SK-N-SH (cell line): Measurements from ENCODE around the gene NRDC.

Experiments used
- CTCF ChIP-seq: fragments of 200-600 bp; sonication (generic); IDR thresholded peaks from 2 replicates; pipeline ENCODE4 v1.6.1; 2017; ENCODE audit warnings: antibody characterized with exemption, mild to moderate bottlenecking, moderate library complexity
- EZH2phosphoT487 ChIP-seq: fragments of 200-600 bp; sonication (generic); IDR thresholded peaks from 2 replicates; pipeline ENCODE4 v1.6.1; 2017; ENCODE audit warnings: low read depth, mixed run types, mild to moderate bottlenecking, antibody characterized with exemption, moderate library complexity, borderline replicate concordance
- IRF3 ChIP-seq: fragments of 150-350 bp; IDR thresholded peaks from 2 replicates; pipeline ENCODE4 v1.6.1; 2016; ENCODE audit warnings: mild to moderate bottlenecking, low read depth, low read length
- MAX ChIP-seq: IDR thresholded peaks from 2 replicates; pipeline ENCODE4 v1.4.0; 2012; ENCODE audit warnings: low read depth
- MXI1 ChIP-seq: IDR thresholded peaks from 2 replicates; pipeline ENCODE4 v1.6.1; 2012; ENCODE audit warnings: mild to moderate bottlenecking, low read depth, low read length, improper control_type of control experiment
- POLR2AphosphoS5 ChIP-seq: IDR thresholded peaks from 2 replicates; pipeline ENCODE4 v1.6.1; 2012; ENCODE audit warnings: low read depth, low read length
- RAD21 ChIP-seq: IDR thresholded peaks from 2 replicates; pipeline ENCODE4 v1.6.1; 2012; ENCODE audit warnings: mild to moderate bottlenecking, low read length
- SIN3A ChIP-seq: IDR thresholded peaks from 2 replicates; pipeline ENCODE4 v1.6.1; 2012; ENCODE audit warnings: low read depth, mild to moderate bottlenecking, low read length, moderate library complexity, borderline replicate concordance
- SMC3 ChIP-seq: IDR thresholded peaks from 2 replicates; pipeline ENCODE4 v1.6.1; 2012; ENCODE audit warnings: low read depth, low read length, improper control_type of control experiment
- TAF1 ChIP-seq: IDR thresholded peaks from 2 replicates; pipeline ENCODE4 v1.6.1; 2012; ENCODE audit warnings: low read depth, mild to moderate bottlenecking, low read length, moderate library complexity, borderline replicate concordance
- YY1 ChIP-seq: IDR thresholded peaks from 2 replicates; pipeline ENCODE4 v1.4.0; 2012; ENCODE audit warnings: low read depth, mild to moderate bottlenecking

GRCh38 chr1:51878616-51879336, at the start of gene NRDC:
- TF ChIP-seq IRF3 (peak; percentile 32; the same call in 1 of the 2 replicates), MXI1 (peak; percentile 53; the same call in 1 of the 2 replicates), CTCF (no peak), TAF1 (peak; percentile 99), POLR2AphosphoS5 (peak; percentile 89), EZH2phosphoT487 (no peak), RAD21 (no peak), SIN3A (peak; percentile 50), SMC3 (no peak), MAX (peak; percentile 39; the same call in 1 of the 2 replicates), YY1 (peak; percentile 67; the same call in 1 of the 2 replicates)
